IMR-90 (cell line): ENCODE measurements around the gene SRSF4. TPM values are rescaled to one million over a fixed set of nuclear protein-coding genes. Genes with fewer than 3 reads are reported as not detected.

Experiments
- ATAC-seq: fragments of 200-7000 bp; cut with Tn5 transposase; 2 replicates; pipeline ENCODE4 v1.9.1; 2020; ENCODE audit warnings: low read depth, mild to moderate bottlenecking, moderate library complexity
- BruUV-seq: library from RNA; stranded (reverse); fragments of 400-500 nt; replicated peaks from 2 replicates; lab custom pipeline; 2021; lab: Mats Ljungman, UMichigan
- CTCF ChIA-PET: fragments of 300-600 bp; formaldehyde crosslinking; extraction: SDS; loops from one replicate; lab custom pipeline; 2021; ENCODE audit warnings: antibody characterized with exemption; lab: Yijun Ruan, JAX
- POLR2A ChIA-PET: fragments of 300-600 bp; sonication (Branson Sonifier 250); formaldehyde crosslinking; loops from one replicate; lab custom pipeline; 2022; ENCODE audit warnings: antibody characterized with exemption; ENCODE audit not compliant: unreplicated experiment; lab: Charles Lee
- DNase-seq: peaks from one replicate; pipeline ENCODE4 v3.0.0; 2013
- H2AFZ ChIP-seq: replicated peaks from 2 replicates; pipeline ENCODE3; 2013; ENCODE audit warnings: low read length, mild to moderate bottlenecking; ENCODE audit not compliant: poor library complexity
- H2AK5ac ChIP-seq: 2 replicates; pipeline ENCODE4 v1.6.1; 2013; ENCODE audit warnings: low read depth, low read length, inconsistent platforms
- H2AK9ac ChIP-seq: replicated peaks from 2 replicates; pipeline ENCODE3; 2013; ENCODE audit warnings: mild to moderate bottlenecking, low read depth, low read length, moderate library complexity; ENCODE audit not compliant: poor library complexity
- H2BK120ac ChIP-seq: 2 replicates; pipeline ENCODE4 v1.6.1; 2013; ENCODE audit warnings: low read depth, low read length, inconsistent platforms
- H2BK15ac ChIP-seq: 3 replicates; pipeline ENCODE4 v1.6.1; 2013; ENCODE audit warnings: low read depth, low read length, inconsistent platforms
- H2BK20ac ChIP-seq: 2 replicates; pipeline ENCODE4 v1.6.1; 2013; ENCODE audit warnings: low read depth, mild to moderate bottlenecking, inconsistent platforms, low read length, moderate library complexity
- H2BK5ac ChIP-seq: 2 replicates; pipeline ENCODE4 v1.6.1; 2013; ENCODE audit warnings: mild to moderate bottlenecking, low read depth, low read length, inconsistent platforms; ENCODE audit not compliant: poor library complexity, severe bottlenecking
- H3K14ac ChIP-seq: replicated peaks from 2 replicates; pipeline ENCODE4 v1.6.1; 2013; ENCODE audit warnings: low read depth, low read length, inconsistent platforms
- H3K18ac ChIP-seq: 2 replicates; pipeline ENCODE4 v1.6.1; 2013; ENCODE audit warnings: low read depth, low read length, control low read depth
- H3K23ac ChIP-seq: 2 replicates; pipeline ENCODE4 v1.6.1; 2013; ENCODE audit warnings: low read depth, low read length, inconsistent platforms
- H3K27ac ChIP-seq: 2 replicates; pipeline ENCODE4 v1.5.1; 2013; ENCODE audit warnings: mild to moderate bottlenecking, control low read depth, low read length; ENCODE audit not compliant: insufficient read depth
- H3K27me3 ChIP-seq: 2 replicates; pipeline ENCODE4 v1.6.1; 2013; ENCODE audit warnings: low read length; ENCODE audit not compliant: control insufficient read depth, insufficient read depth
- H3K36me3 ChIP-seq: 2 replicates; pipeline ENCODE4 v1.6.1; 2013; ENCODE audit warnings: low read length, mixed read lengths; ENCODE audit not compliant: control insufficient read depth, insufficient read depth
- H3K4ac ChIP-seq: 2 replicates; pipeline ENCODE4 v1.6.1; 2013; ENCODE audit warnings: low read depth, low read length, inconsistent platforms
- H3K4me1 ChIP-seq: 2 replicates; pipeline ENCODE4 v1.6.1; 2013; ENCODE audit warnings: low read length, mixed read lengths; ENCODE audit not compliant: control insufficient read depth, insufficient read depth
- H3K4me2 ChIP-seq: 2 replicates; pipeline ENCODE4 v1.6.1; 2013; ENCODE audit warnings: low read depth, mild to moderate bottlenecking, control low read depth, low read length, moderate library complexity
- H3K4me3 ChIP-seq: 2 replicates; pipeline ENCODE4 v1.5.1; 2013; ENCODE audit warnings: low read depth, mild to moderate bottlenecking, control low read depth, low read length, moderate library complexity; ENCODE audit not compliant: insufficient read depth
- H3K56ac ChIP-seq: 2 replicates; pipeline ENCODE4 v1.6.1; 2013; ENCODE audit warnings: low read length, inconsistent platforms; ENCODE audit not compliant: insufficient read depth; ENCODE audit errors: extremely low read depth
- H3K79me1 ChIP-seq, 2 experiments: 2 replicates each; pipeline ENCODE4 v1.6.1; 2013; ENCODE audit warnings: low read length in 2 of 2, inconsistent platforms in 1 of 2, low read depth in 1 of 2
- H3K9ac ChIP-seq: 2 replicates; pipeline ENCODE4 v1.6.1; 2013; ENCODE audit warnings: low read depth, low read length, control low read depth
- H3K9me1 ChIP-seq: 2 replicates; pipeline ENCODE4 v1.6.1; 2013; ENCODE audit warnings: low read length, inconsistent platforms; ENCODE audit not compliant: insufficient read depth
- H3K9me3 ChIP-seq: 2 replicates; pipeline ENCODE4 v1.6.1; 2013; ENCODE audit warnings: low read length; ENCODE audit not compliant: control insufficient read depth, insufficient read depth
- H4K20me1 ChIP-seq: 2 replicates; pipeline ENCODE4 v1.6.1; 2013; ENCODE audit warnings: low read length, inconsistent platforms; ENCODE audit not compliant: insufficient read depth
- H4K5ac ChIP-seq: 2 replicates; pipeline ENCODE4 v1.6.1; 2013; ENCODE audit warnings: mild to moderate bottlenecking, low read depth, low read length, control low read depth
- H4K8ac ChIP-seq, 2 experiments: 2 replicates each; pipeline ENCODE4 v1.6.1; 2013; ENCODE audit warnings: low read depth in 2 of 2, low read length in 2 of 2, control low read depth in 1 of 2, inconsistent platforms in 1 of 2
- H4K91ac ChIP-seq: 2 replicates; pipeline ENCODE4 v1.6.1; 2013; ENCODE audit warnings: low read depth, low read length, inconsistent platforms; ENCODE audit not compliant: insufficient read depth
- BHLHE40 ChIP-seq: fragments of 150-350 bp; IDR thresholded peaks from 2 replicates; pipeline ENCODE4 v1.6.1; 2016; ENCODE audit warnings: mild to moderate bottlenecking, low read depth, low read length
- CHD1 ChIP-seq: IDR thresholded peaks from 2 replicates; pipeline ENCODE4 v1.6.1; 2012; ENCODE audit warnings: low read depth, low read length, improper control_type of control experiment
- FOS ChIP-seq: fragments of 150-350 bp; IDR thresholded peaks from 2 replicates; pipeline ENCODE4 v1.6.1; 2016; ENCODE audit warnings: low read depth, low read length
- MAFK ChIP-seq: IDR thresholded peaks from 2 replicates; pipeline ENCODE4 v1.6.1; 2012; ENCODE audit warnings: low read depth, low read length, improper control_type of control experiment
- POLR2A ChIP-seq: IDR thresholded peaks from 2 replicates; pipeline ENCODE4 v1.6.1; 2012; ENCODE audit warnings: mild to moderate bottlenecking, low read depth, low read length
- RAD21 ChIP-seq: IDR thresholded peaks from 2 replicates; pipeline ENCODE4 v1.6.1; 2012; ENCODE audit warnings: low read length, improper control_type of control experiment
- RCOR1 ChIP-seq: IDR thresholded peaks from 2 replicates; pipeline ENCODE4 v1.6.1; 2012; ENCODE audit warnings: mild to moderate bottlenecking, low read length, improper control_type of control experiment; ENCODE audit not compliant: insufficient replicate concordance
- SMC3 ChIP-seq: fragments of 150-350 bp; IDR thresholded peaks from 2 replicates; pipeline ENCODE4 v1.6.1; 2016; ENCODE audit warnings: low read depth, mild to moderate bottlenecking, antibody characterized with exemption, low read length, moderate library complexity
- WGBS, 2 experiments: methylation state at CpG; one replicate each; pipeline versions ENCODE4 v1.1.5 to v1.1.7; 2013; ENCODE audit warnings: missing lambda C conversion rate in 2 of 2; ENCODE audit not compliant: insufficient read length in 1 of 2; ENCODE audit errors: extremely low coverage in 2 of 2; 5-methylcytosine and 5-hydroxymethylcytosine counted together
- dilution Hi-C: fragments of 300-500 bp; cut with HindIII; formaldehyde crosslinking; loops from one replicate; pipeline ENCODE4 v1.14.3; 2018; ENCODE audit warnings: low sequenced_read_pairs; ENCODE audit not compliant: unreplicated experiment
- in situ Hi-C: fragments of 300-500 bp; cut with MboI; formaldehyde crosslinking; loops from 3 replicates; pipeline ENCODE4 v1.14.3; 2019; ENCODE audit warnings: low sequenced_read_pairs, inconsistent platforms, mixed read lengths
- intact Hi-C: fragments of 100-400 bp; cut with micrococcal nuclease; formaldehyde crosslinking; loops from 2 replicates; pipeline ENCODE4 v1.10.0; 2022
- polyA plus RNA-seq, 3 experiments: library from polyadenylated mRNA; depleted of rRNA; stranded (reverse); fragments of >200 nt; gene quantifications; 2 replicates each; pipeline ENCODE4 v1.2.3, GENCODE V29; 2012; ENCODE audit warnings: low replicate concordance in 1 of 3
- total RNA-seq: library from RNA; depleted of rRNA; stranded (reverse); fragments of >200 nt; gene quantifications from 2 replicates; pipeline ENCODE4 v1.2.3, GENCODE V29; 2012
- TF ChIP-seq, protein P1 (sequence below): fragments of 150-350 bp; IDR thresholded peaks from 2 replicates; pipeline ENCODE4 v1.6.1; 2016; ENCODE audit warnings: low read depth, mild to moderate bottlenecking, low read length, moderate library complexity, borderline replicate concordance
- TF ChIP-seq, protein P2 (sequence below): fragments of 150-350 bp; IDR thresholded peaks from 2 replicates; pipeline ENCODE4 v1.6.1; 2017; ENCODE audit warnings: mild to moderate bottlenecking, antibody characterized with exemption, low read length, low read depth

SRSF4 gene
- total and polyA plus RNA-seq, 2 of the 4 experiments (the other 2 are of a cell fraction), result 20.8 to 48.5 TPM

- in situ Hi-C loops, result no loop called here
- Histone ChIP-seq H2AFZ (no peak overlapping the region), H3K9ac (no peak overlapping the region), H2AK5ac (no peak overlapping the region), H3K4me1 (peaks cover 10% of the 10 kb centered on the region), H3K14ac (no peak overlapping the region), H3K56ac (no peak overlapping the region), H3K27ac (no peak overlapping the region), H2BK5ac (no peak overlapping the region), H2AK9ac (no peak overlapping the region), H2BK15ac (no peak overlapping the region), H3K23ac (peak overlapping the region; percentile 92), H3K18ac (no peak overlapping the region), H4K8ac (no peak overlapping the region), H3K79me1 (peaks cover 0 to 32% of the 10 kb centered on the region in 2 experiments; a peak in 2 of 4 replicates), H4K91ac (no peak overlapping the region), H2BK20ac (no peak overlapping the region), H3K4me3 (no peak overlapping the region), H3K9me1 (peaks cover 7% of the 10 kb centered on the region), H3K27me3 (no peaks in the 10 kb centered on the region), H2BK120ac (no peak overlapping the region), H4K20me1 (peaks cover 76% of the 10 kb centered on the region), H4K5ac (no peak overlapping the region), H3K4ac (no peak overlapping the region; the same call in 1 of the 2 replicates), H3K4me2 (no peak overlapping the region), H3K36me3 (peaks cover 10% of the 10 kb centered on the region), H3K9me3 (no peaks in the 10 kb centered on the region)
- TF ChIP-seq, protein P1, sequence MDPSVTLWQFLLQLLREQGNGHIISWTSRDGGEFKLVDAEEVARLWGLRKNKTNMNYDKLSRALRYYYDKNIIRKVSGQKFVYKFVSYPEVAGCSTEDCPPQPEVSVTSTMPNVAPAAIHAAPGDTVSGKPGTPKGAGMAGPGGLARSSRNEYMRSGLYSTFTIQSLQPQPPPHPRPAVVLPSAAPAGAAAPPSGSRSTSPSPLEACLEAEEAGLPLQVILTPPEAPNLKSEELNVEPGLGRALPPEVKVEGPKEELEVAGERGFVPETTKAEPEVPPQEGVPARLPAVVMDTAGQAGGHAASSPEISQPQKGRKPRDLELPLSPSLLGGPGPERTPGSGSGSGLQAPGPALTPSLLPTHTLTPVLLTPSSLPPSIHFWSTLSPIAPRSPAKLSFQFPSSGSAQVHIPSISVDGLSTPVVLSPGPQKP, result no peak
- no peak for TF ChIP-seq SMC3
- TF ChIP-seq BHLHE40, result no peak
- TF ChIP-seq RAD21, result no peak
- TF ChIP-seq, protein P2, sequence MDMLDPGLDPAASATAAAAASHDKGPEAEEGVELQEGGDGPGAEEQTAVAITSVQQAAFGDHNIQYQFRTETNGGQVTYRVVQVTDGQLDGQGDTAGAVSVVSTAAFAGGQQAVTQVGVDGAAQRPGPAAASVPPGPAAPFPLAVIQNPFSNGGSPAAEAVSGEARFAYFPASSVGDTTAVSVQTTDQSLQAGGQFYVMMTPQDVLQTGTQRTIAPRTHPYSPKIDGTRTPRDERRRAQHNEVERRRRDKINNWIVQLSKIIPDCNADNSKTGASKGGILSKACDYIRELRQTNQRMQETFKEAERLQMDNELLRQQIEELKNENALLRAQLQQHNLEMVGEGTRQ, result no peak
- no peak for TF ChIP-seq RCOR1
- TF ChIP-seq FOS, result no peak
- TF ChIP-seq MAFK, result no peak
- no peak for TF ChIP-seq CHD1
- TF ChIP-seq POLR2A, result no peak
- BruUV-seq, result no TSS peak
- intact Hi-C loops, result no loop called here
- POLR2A ChIA-PET, result interaction anchor here (0.6 kb wide), 1 partner anchor 1553 kb away, joined by 3 read pairs; no protein-coding TSS in a partner anchor
- CTCF ChIA-PET, result no interaction called here
- no peak for DNase-seq
- dilution Hi-C loops, result no loop called here
- ATAC-seq, result no peak
- WGBS, 2 experiments, result 71% methylated on average over 5 of the region's 12 CpGs; no CpG with 5 or more reads in 1 of the 2 experiments
Observed at GRCh38 chr1:29177022-29177705, 4.5 kb downstream of the SRSF4 start.
